BJ (cell line): ENCODE data around the gene GLG1. TPM values are rescaled to one million over a fixed set of nuclear protein-coding genes. Genes with fewer than 3 reads are reported as not detected.

ENCODE experiments used
- CTCF ChIA-PET: fragments of 350-600 bp; formaldehyde crosslinking; extraction: SDS; loops from one replicate; lab custom pipeline; 2021; ENCODE audit warnings: antibody characterized with exemption, inconsistent platforms; lab: Yijun Ruan, JAX
- POLR2A ChIA-PET: fragments of 300-600 bp; sonication (Branson Sonifier 250); formaldehyde crosslinking; extraction: SDS; loops from one replicate; lab custom pipeline; 2021; ENCODE audit warnings: antibody characterized with exemption; lab: Charles Lee
- DNase-seq: peaks from one replicate; pipeline ENCODE4 v3.0.0-alpha.2; 2011; ENCODE audit warnings: low read depth
- H3K27me3 ChIP-seq: 2 replicates; pipeline ENCODE4 v1.6.0; 2011; ENCODE audit warnings: low read length; ENCODE audit not compliant: control insufficient read depth, insufficient read depth
- H3K36me3 ChIP-seq: 2 replicates; pipeline ENCODE4 v1.5.1; 2011; ENCODE audit warnings: low read length; ENCODE audit not compliant: control insufficient read depth, insufficient read depth
- H3K4me3 ChIP-seq: 2 replicates; pipeline ENCODE4 v1.5.1; 2011; ENCODE audit warnings: low read depth, mild to moderate bottlenecking, control low read depth, low read length
- CTCF ChIP-seq: IDR thresholded peaks from 2 replicates; pipeline ENCODE4 v1.5.1; 2011; ENCODE audit warnings: low read depth, mild to moderate bottlenecking, control low read depth, inconsistent platforms, low read length, moderate library complexity; ENCODE audit not compliant: insufficient read depth
- polyA plus RNA-seq: library from polyadenylated mRNA; depleted of rRNA; stranded (reverse); fragments of >200 nt; gene quantifications from 2 replicates; pipeline ENCODE4 v1.2.3, GENCODE V29; 2011

The GLG1 gene
- polyA plus RNA-seq, 1 experiment = 88.6 TPM

- Histone ChIP-seq H3K4me3 (no peak overlapping the region), H3K27me3 (no peaks in the 10 kb centered on the region), H3K36me3 (peaks cover 18% of the 10 kb centered on the region)
- no peak for DNase-seq
- ChIA-PET POLR2A (no interaction called here), CTCF (interaction anchor here (0.6 to 2.4 kb wide), 5 partner anchors 12 to 318 kb away, joined by 3 to 8 read pairs (median 3); no protein-coding TSS in a partner anchor)
- no peak for TF ChIP-seq CTCF
Measured at GRCh38 chr16:74623839-74624235, 16.9 kb upstream of the GLG1 start.

GRCh38 chr16:74623214-74623838 is 16.4 kb upstream of the GLG1 start:
- Histone ChIP-seq H3K36me3 (peaks cover 15% of the 10 kb centered on the region), H3K4me3 (no peak overlapping the region), H3K27me3 (no peaks in the 10 kb centered on the region)
- DNase-seq = no peak
- POLR2A ChIA-PET = no interaction called here
- TF ChIP-seq CTCF = peak; percentile 55
- CTCF ChIA-PET = interaction anchor here (0.7 to 2.4 kb wide), 15 partner anchors 12 to 326 kb away, joined by 3 to 9 read pairs (median 3); partner anchors contain the start of gene GLG1

GRCh38 chr16:74622005-74622404 is 15.1 kb upstream of the GLG1 start:
- Histone ChIP-seq H3K36me3 (peaks cover 12% of the 10 kb centered on the region), H3K4me3 (no peak overlapping the region), H3K27me3 (no peaks in the 10 kb centered on the region)
- no peak for DNase-seq
- no peak for TF ChIP-seq CTCF
- CTCF ChIA-PET = interaction anchor here (1.2 to 2.4 kb wide), 5 partner anchors 10 to 325 kb away, joined by 3 to 8 read pairs (median 5); no protein-coding TSS in a partner anchor
- POLR2A ChIA-PET = no interaction called here

- POLR2A ChIA-PET = no interaction called here
Measured at GRCh38 chr16:74617206-74617788, 10.4 kb upstream of the GLG1 start.

More at GRCh38 chr16:74617206-74617788, 10.4 kb upstream of the GLG1 start:
- no peak for DNase-seq
- Histone ChIP-seq H3K36me3 (peaks cover 4% of the 10 kb centered on the region), H3K4me3 (no peak overlapping the region), H3K27me3 (no peaks in the 10 kb centered on the region)
- no peak for TF ChIP-seq CTCF
- CTCF ChIA-PET = interaction anchor here (1.4 to 1.5 kb wide), 2 partner anchors 8 to 10 kb away, joined by 3 to 6 read pairs; partner anchors contain the start of gene GLG1
